ENCODE measurements around the gene SLC25A3. TPM values are rescaled to one million over a fixed set of nuclear protein-coding genes. Genes with fewer than 3 reads are reported as not detected.
A peak's percentile ranks its signal among the peaks of the same experiment; 100 is the strongest.

The SLC25A3 gene
- total and polyA plus RNA-seq, 5 experiments from 2014 or later: 260 to 334 (median 322) TPM

GRCh38 chr12:98578392-98578791 lies 15.1 kb upstream of the SLC25A3 start:
- Mint-ChIP-seq H3K27me3 (peaks cover 0 to 6% (median 1%) of the 10 kb centered on the region in 5 donors), H3K9me3 (peaks cover 0 to 2% (median 0%) of the 10 kb centered on the region in 9 donors), H3K4me3 (no peak overlapping the region), H3K27ac (no peak overlapping the region), H3K36me3 (no peaks in the 10 kb centered on the region), H3K4me1 (no peaks in the 10 kb centered on the region)
- POLR2A ChIA-PET: no interaction called here
- DNase-seq (no peak), ATAC-seq (no peak)

DNA sequence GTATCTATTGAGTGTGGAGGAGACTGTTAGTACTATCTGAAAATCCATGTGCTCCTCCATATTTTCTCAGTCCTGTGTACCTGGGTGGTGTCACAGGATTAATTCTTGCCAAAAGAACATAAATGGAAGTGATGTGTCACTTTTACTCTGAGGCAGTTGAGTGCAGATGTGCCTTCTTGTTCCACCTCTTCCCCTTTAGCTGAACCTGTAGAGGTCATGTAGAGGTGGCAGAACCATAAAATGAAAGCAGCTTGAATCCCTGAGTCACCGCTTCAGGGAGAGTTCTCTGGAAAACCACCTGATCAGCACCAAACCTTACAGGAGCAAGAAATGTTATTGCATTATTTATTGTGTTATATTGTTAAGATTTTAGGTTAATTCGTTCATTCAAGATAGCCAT lies 14.7 kb upstream of the SLC25A3 start:
- ATAC-seq (no peak), DNase-seq (no peak)
- Mint-ChIP-seq H3K27ac (no peak overlapping the region), H3K9me3 (peaks cover 0 to 2% (median 0%) of the 10 kb centered on the region in 9 donors), H3K36me3 (no peaks in the 10 kb centered on the region), H3K27me3 (peaks cover 0 to 6% (median 1%) of the 10 kb centered on the region in 5 donors), H3K4me1 (no peaks in the 10 kb centered on the region), H3K4me3 (no peak overlapping the region)
- POLR2A ChIA-PET: no interaction called here

GRCh38 chr12:98579347-98579746 lies 14.1 kb upstream of the SLC25A3 start:
- Mint-ChIP-seq H3K4me3 (no peak overlapping the region), H3K36me3 (no peaks in the 10 kb centered on the region), H3K27ac (no peak overlapping the region), H3K27me3 (peaks cover 0 to 6% (median 1%) of the 10 kb centered on the region in 5 donors), H3K9me3 (peaks cover 0 to 2% (median 0%) of the 10 kb centered on the region in 9 donors), H3K4me1 (no peaks in the 10 kb centered on the region)
- no peak for DNase-seq
- POLR2A ChIA-PET: no interaction called here
- no peak for ATAC-seq

DNA sequence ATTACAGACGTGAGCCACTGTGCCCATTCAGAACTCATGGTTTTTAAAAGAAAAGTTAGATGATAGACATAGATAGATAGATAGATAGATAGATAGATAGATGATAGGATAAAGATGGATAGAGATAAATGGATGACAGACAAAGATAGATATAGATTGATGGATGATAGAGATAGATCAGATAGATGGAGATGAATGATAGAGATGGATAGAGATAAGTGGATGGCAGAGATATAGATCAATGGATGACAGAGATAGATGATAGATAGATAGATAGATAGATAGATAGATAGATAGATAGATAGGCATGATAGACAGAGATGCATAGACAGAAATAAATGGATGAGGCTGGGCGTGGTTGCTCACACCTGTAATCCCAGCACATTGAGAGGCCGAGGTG lies 13.7 kb upstream of the SLC25A3 start:
- H3K27ac Mint-ChIP-seq: no peak overlapping the region
- POLR2A ChIA-PET: no interaction called here
- H3K36me3 Mint-ChIP-seq: no peaks in the 10 kb centered on the region
- no peak for DNase-seq
- peaks cover 0 to 2% (median 0%) of the 10 kb centered on the region in 9 donors for H3K9me3 Mint-ChIP-seq
- H3K4me1 Mint-ChIP-seq: no peaks in the 10 kb centered on the region
- no peak overlapping the region for H3K4me3 Mint-ChIP-seq
- ATAC-seq: no peak
- peaks cover 0 to 6% (median 1%) of the 10 kb centered on the region in 5 donors for H3K27me3 Mint-ChIP-seq

DNA sequence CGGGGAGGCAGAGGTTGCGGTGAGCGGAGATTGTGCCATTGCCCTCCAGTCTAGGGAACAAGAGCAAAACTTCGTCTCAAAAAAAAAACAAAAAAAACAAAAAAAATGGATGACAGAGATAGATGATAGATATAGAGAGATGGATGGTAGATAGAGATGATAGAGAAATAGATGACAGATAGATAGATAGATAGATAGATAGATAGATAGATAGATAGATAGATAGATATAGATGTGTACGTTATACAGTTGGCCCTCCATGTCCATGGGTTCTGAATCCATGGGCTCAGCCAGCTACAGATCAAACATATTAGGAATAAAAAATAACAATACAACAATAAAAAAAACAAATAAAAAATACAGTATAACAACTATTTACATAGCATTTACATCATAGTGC lies 12.8 kb upstream of the SLC25A3 start:
- no peak overlapping the region for H3K4me3 Mint-ChIP-seq
- no peaks in the 10 kb centered on the region for H3K36me3 Mint-ChIP-seq
- peaks cover 0 to 2% (median 0%) of the 10 kb centered on the region in 9 donors for H3K9me3 Mint-ChIP-seq
- peaks cover 0 to 6% (median 1%) of the 10 kb centered on the region in 5 donors for H3K27me3 Mint-ChIP-seq
- no peak overlapping the region for H3K27ac Mint-ChIP-seq
- no peaks in the 10 kb centered on the region for H3K4me1 Mint-ChIP-seq
- POLR2A ChIA-PET: interaction anchor here (1.0 kb wide), 1 partner anchor 13 kb away, joined by 3 read pairs; the partner anchor contains the start of gene SLC25A3
- DNase-seq: no peak
- no peak for ATAC-seq

DNA sequence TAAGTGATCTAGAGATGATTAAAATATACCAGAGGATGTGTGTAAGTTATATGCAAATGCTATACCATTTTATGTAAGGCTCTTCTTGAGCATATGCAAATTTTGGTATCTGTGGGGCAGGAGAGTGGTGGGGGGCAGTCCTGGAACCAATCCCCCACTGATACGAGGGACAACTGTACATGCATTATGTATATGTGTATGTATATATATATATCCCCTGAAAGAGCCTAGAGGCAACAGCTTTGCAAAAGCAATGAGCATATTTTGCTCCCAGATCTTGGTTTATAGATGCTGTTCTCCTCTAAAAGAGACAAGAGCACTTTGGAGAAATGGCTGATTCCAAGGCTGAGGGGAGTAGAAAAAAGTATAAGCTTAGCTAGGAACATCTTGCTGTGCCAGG lies 12.4 kb upstream of the SLC25A3 start:
- peaks cover 0 to 6% (median 1%) of the 10 kb centered on the region in 5 donors for H3K27me3 Mint-ChIP-seq
- no peak overlapping the region for H3K27ac Mint-ChIP-seq
- peaks cover 0 to 2% (median 0%) of the 10 kb centered on the region in 9 donors for H3K9me3 Mint-ChIP-seq
- no peaks in the 10 kb centered on the region for H3K36me3 Mint-ChIP-seq
- H3K4me3 Mint-ChIP-seq: no peak overlapping the region
- no peak for ATAC-seq
- no peak for DNase-seq
- POLR2A ChIA-PET: interaction anchor here (1.0 kb wide), 1 partner anchor 13 kb away, joined by 3 read pairs; the partner anchor contains the start of gene SLC25A3
- H3K4me1 Mint-ChIP-seq: no peaks in the 10 kb centered on the region

GRCh38 chr12:98582093-98582492 lies 11.4 kb upstream of the SLC25A3 start:
- ATAC-seq: no peak

GRCh38 chr12:98587084-98587483 lies 6.4 kb upstream of the SLC25A3 start:
- POLR2A ChIA-PET: interaction anchor here (0.7 kb wide), 1 partner anchor 64 kb away, joined by 5 read pairs; no protein-coding TSS in a partner anchor
- DNase-seq (no peak), ATAC-seq (no peak)
- Mint-ChIP-seq H3K9me3 (no peaks in the 10 kb centered on the region), H3K27me3 (no peaks in the 10 kb centered on the region), H3K36me3 (no peaks in the 10 kb centered on the region), H3K4me1 (no peaks in the 10 kb centered on the region), H3K27ac (no peak overlapping the region), H3K4me3 (no peak overlapping the region)

More at GRCh38 chr12:98582093-98582492, 11.4 kb upstream of the SLC25A3 start:
- no peak for DNase-seq
- no peaks in the 10 kb centered on the region for H3K4me1 Mint-ChIP-seq
- H3K27me3 Mint-ChIP-seq: peaks cover 0 to 4% (median 1%) of the 10 kb centered on the region in 5 donors
- H3K36me3 Mint-ChIP-seq: no peaks in the 10 kb centered on the region
- no peak overlapping the region for H3K4me3 Mint-ChIP-seq
- no peak overlapping the region for H3K27ac Mint-ChIP-seq
- POLR2A ChIA-PET: no interaction called here
- no peaks in the 10 kb centered on the region for H3K9me3 Mint-ChIP-seq

GRCh38 chr12:98591209-98591608 lies 2.3 kb upstream of the SLC25A3 start:
- Mint-ChIP-seq H3K27ac (peak overlapping the region; percentile 15 to 92 (median 67)), H3K4me3 (peak overlapping the region in 5 of 10 donors; percentile 4 to 68 (median 30)), H3K4me1 (peaks cover 7 to 26% (median 23%) of the 10 kb centered on the region in 4 donors), H3K36me3 (peaks cover 0 to 6% (median 0%) of the 10 kb centered on the region in 3 donors), H3K9me3 (no peaks in the 10 kb centered on the region), H3K27me3 (no peaks in the 10 kb centered on the region)
- ATAC-seq (no peak), DNase-seq (no peak)
- POLR2A ChIA-PET: no interaction called here

DNA sequence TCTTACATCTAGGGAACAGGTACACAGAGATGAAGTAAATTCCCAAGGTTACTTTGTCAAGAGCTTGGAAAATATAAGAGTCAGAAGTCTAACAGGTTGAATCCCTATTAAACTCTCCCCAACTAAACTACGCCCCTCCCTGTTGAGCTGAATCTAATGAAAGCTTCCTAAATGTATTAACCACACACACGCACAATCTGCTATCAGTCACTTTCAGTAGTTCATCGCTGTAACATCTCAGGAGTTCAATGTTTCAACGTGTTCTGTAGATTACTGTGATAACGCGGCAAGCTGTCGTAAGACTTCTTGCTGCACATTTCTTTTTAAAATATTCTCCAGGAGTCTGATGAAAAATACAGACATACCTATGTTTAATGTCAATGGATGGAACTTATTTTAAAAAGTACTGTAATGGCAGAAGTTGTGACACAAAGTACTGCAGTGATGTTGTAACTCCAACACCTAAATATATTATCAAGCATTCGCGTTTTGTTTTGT lies 612 bp upstream of the SLC25A3 start:
- Mint-ChIP-seq H3K27ac (peak overlapping the region; percentile 95 to 100 (median 99)), H3K36me3 (peaks cover 0 to 22% (median 4%) of the 10 kb centered on the region in 3 donors), H3K4me1 (peaks cover 11 to 37% (median 36%) of the 10 kb centered on the region in 4 donors), H3K9me3 (no peaks in the 10 kb centered on the region), H3K4me3 (peak overlapping the region; percentile 90 to 99 (median 97)), H3K27me3 (no peaks in the 10 kb centered on the region)
- ATAC-seq (peak in 1 of 2 donors; percentile 7), DNase-seq (peak in 1 of 10 donors; percentile 3)
- POLR2A ChIA-PET: interaction anchor here (0.7 to 4.3 kb wide), 16 partner anchors 13 to 218 kb away, joined by 3 to 47 read pairs (median 6); partner anchors contain the start of genes APAF1, IKBIP and TMPO

GRCh38 chr12:98594050-98594835 lies 757 bp downstream of the SLC25A3 start:
- ATAC-seq (peak in 1 of 2 donors; percentile 5), DNase-seq (peak in 1 of 10 donors; percentile 22)
- H3K4me3 Mint-ChIP-seq: peak overlapping the region; percentile 90 to 99 (median 97)
- peak overlapping the region; percentile 95 to 100 (median 99) for H3K27ac Mint-ChIP-seq
- H3K9me3 Mint-ChIP-seq: no peaks in the 10 kb centered on the region
- POLR2A ChIA-PET: interaction anchor here (0.8 to 4.3 kb wide), 20 partner anchors 8 to 104 kb away, joined by 3 to 47 read pairs (median 4); partner anchors contain the start of genes APAF1, IKBIP and TMPO
- no peaks in the 10 kb centered on the region for H3K27me3 Mint-ChIP-seq
- H3K4me1 Mint-ChIP-seq: peaks cover 11 to 39% (median 36%) of the 10 kb centered on the region in 4 donors
- peaks cover 0 to 36% (median 8%) of the 10 kb centered on the region in 3 donors for H3K36me3 Mint-ChIP-seq

GRCh38 chr12:98595243-98595988 lies 1.9 kb downstream of the SLC25A3 start:
- peak in 7 of 10 donors; percentile 27 to 55 (median 40) for DNase-seq
- H3K36me3 Mint-ChIP-seq: peaks cover 0 to 47% (median 8%) of the 10 kb centered on the region in 3 donors
- ATAC-seq: peak; percentile 20 to 24
- H3K4me1 Mint-ChIP-seq: peaks cover 11 to 39% (median 36%) of the 10 kb centered on the region in 4 donors
- H3K27ac Mint-ChIP-seq: peak overlapping the region; percentile 87 to 100 (median 99)
- H3K27me3 Mint-ChIP-seq: no peaks in the 10 kb centered on the region
- POLR2A ChIA-PET: interaction anchor here (1.0 to 4.3 kb wide), 4 partner anchors 11 to 80 kb away, joined by 4 to 47 read pairs (median 32); partner anchors contain the start of genes APAF1, IKBIP and TMPO
- no peaks in the 10 kb centered on the region for H3K9me3 Mint-ChIP-seq
- H3K4me3 Mint-ChIP-seq: peak overlapping the region; percentile 90 to 99 (median 97)

All from naive thymus-derived CD8-positive, alpha-beta T cell (primary cell).